ENCODE measurements around the gene MRPS22.
"Not testable (repeated sequence)": the region's sequence is repeated elsewhere in the genome, so short reads cannot be mapped to it uniquely, and the experiment has no call there.

The MRPS22 gene

GRCh38 chr3:139342054-139342453 is 1.8 kb upstream of the MRPS22 start:
- DNase-seq, result no peak

- no peak for DNase-seq
Observed at GRCh38 chr3:139346771-139347170, 3.0 kb downstream of the MRPS22 start.

GRCh38 chr3:139353920-139354556 is 10.2 kb downstream of the MRPS22 start:
- peak; percentile 26 for DNase-seq

DNA sequence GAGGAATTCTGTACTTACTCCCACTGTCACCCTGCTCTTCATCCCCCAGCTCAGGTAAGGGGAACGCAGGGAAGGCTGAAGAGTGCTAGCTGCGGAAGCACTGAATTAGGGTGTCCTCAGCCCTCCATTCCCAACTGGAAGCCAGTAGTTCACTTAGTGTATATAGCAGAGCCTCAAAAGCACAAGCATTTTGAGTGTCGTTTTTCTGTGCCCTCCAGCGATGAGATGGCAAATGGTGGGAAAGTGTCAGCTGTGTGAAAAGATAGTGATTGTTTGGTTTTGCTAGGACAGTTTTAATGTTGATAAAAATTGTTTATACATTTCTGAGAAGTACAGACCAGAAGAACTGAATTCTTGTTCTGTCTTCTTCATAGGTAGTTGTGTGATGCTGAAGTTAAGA is 10.8 kb downstream of the MRPS22 start:
- no peak for DNase-seq

- no peak for DNase-seq
Observed at GRCh38 chr3:139355476-139355875, 11.7 kb downstream of the MRPS22 start.

DNA sequence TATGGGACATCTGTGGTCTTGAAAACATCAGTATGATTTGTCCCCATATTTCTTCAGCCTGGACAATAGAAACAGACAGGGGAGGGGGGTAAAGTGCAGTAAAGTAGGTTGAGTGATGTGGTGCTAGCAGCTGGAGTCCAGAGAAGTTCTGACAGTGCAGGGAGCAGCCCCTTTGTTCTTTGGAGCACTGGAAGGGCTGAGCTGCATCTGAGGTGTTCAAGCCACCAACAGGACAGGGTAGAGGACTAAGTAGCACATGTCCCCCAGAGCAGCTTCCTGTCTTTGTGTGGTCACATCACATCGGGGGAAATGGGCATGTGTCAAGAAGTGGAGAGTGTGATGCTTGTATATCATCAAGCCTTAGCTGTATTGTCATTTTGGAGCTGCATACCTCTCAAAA is 12.1 kb downstream of the MRPS22 start:
- DNase-seq, result no peak

DNA sequence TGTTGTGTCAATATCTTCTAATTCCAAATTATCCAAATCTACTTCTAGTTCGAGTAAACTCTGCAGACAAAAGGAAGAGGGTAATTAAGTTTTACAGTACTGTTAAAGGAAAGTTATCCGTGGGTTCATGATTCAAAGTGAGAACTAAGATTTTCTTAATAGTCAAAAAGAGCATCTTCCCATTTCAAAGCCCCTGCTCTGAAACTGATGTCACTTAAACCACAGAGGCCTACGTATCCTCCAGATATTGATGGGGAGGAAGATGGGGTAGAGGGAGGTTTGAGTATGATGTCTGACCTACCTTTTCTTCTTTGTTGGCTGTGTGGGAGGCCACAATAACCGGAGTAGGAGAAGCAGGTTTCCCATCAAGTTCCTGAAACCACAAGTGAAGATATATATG is 14.1 kb downstream of the MRPS22 start:
- DNase-seq, result no peak

DNA sequence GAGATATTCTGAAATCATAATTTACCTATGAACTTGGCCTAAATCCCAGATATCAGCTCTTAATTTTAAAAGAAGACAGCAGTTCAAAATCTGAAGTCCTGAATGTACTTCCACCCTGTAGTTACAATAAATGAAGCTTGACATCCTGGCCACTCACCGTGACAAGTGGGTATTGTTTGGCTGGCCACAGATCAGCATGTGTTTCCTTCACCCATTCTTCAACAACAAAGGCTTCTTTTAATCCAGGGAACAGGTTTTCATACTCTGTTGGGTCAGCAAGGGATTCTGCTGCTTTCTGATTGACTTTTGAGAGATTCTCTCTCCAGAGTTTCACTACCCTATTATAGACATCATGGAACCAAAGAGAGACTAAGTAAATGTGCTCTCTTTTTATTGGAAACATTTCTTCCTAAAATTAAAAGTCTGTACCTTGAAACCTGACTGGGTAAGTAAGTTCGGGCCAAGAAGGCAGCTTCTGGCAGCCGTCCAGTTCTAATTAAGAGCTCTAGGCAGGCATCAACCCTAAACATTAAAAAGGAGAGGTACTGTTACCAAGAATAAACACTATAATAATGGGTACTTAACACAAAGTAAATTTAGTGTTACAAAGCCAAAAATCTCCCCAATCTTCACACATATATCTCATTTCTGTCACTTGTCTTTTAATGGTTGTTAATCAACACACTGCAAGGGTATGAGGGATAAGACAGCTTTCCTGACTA is 15.2 kb downstream of the MRPS22 start:
- DNase-seq, result no peak

GRCh38 chr3:139361276-139361675 is 17.5 kb downstream of the MRPS22 start:
- DNase-seq, result no peak

DNA sequence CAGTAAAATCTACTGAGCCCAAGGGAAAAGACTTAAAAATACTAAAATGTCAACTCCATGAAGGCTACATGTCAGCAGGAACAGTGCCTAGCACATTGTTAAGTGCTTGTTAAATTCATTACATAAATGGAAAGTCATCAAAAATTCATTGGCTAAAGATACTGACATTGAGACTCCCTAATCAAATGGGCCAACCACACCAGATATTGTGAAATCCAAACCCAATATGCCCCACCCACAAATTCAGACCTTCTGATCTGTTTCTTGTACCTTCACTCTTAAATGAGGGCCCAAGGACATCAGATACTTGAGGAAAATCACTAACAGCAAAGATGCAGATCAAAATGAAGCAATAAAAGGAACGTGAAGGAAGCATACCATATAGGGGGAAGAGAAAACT is 20.7 kb downstream of the MRPS22 start:
- DNase-seq, result no peak

- no peak for DNase-seq
Observed at GRCh38 chr3:139374099-139374498, 30.3 kb downstream of the MRPS22 start.

DNA sequence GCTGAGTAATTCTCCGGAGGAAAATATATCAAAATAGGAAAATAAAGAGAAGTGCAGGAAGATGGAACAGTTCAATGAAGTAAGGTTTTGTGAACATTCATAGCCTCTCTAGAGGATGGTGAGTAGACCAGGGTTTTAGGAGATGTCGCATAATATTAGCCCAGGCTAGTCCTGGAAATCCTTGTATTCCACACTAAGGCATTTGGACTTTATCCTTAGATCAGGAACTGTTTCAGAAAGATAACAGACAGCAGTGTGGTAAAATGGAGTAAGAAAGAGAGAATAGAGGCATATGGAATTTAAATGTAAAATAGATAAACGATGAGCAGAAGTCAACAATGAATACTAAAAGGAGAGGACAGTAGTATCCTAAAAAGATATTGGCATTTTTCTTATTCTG is 33.6 kb downstream of the MRPS22 start:
- DNase-seq, result no peak

DNA sequence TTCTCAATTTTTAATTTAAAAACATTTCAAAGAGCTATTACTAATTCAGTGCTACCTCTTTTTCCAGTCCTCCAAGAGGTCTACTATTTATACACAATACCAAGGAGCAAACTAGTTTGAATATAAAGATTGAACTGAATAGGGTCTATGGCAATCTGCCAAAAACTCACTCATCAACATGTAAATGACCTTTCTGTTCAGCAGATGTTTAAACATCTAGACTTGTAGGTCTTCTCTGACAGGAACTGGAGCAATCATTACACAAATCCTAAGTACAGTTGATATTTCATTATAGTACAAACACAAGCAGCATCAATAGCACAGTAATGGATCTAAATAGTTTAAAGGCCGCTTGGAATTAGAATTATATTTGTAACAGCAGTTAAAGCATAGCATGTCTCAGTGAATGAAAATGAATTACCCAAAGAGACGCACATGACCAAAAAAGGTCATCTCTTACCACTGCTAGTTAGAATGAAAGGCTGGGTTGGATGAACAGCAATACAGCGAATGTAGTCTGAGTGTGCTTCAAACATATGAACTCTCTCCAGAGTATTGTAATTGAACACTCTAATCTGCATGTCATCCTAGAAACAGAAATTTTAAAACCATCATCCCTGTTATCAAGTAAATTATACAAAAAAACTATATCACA is 34.9 kb downstream of the MRPS22 start:
- DNase-seq, result no peak

GRCh38 chr3:139380575-139380974 is 36.8 kb downstream of the MRPS22 start:
- DNase-seq, result no peak

GRCh38 chr3:139382291-139382690 is 38.5 kb downstream of the MRPS22 start:
- DNase-seq, result not testable (repeated sequence)

- DNase-seq, result no peak
Observed at GRCh38 chr3:139388077-139388476, 44.3 kb downstream of the MRPS22 start.

GRCh38 chr3:139388821-139389551 is 45.2 kb downstream of the MRPS22 start:
- no peak for DNase-seq

DNA sequence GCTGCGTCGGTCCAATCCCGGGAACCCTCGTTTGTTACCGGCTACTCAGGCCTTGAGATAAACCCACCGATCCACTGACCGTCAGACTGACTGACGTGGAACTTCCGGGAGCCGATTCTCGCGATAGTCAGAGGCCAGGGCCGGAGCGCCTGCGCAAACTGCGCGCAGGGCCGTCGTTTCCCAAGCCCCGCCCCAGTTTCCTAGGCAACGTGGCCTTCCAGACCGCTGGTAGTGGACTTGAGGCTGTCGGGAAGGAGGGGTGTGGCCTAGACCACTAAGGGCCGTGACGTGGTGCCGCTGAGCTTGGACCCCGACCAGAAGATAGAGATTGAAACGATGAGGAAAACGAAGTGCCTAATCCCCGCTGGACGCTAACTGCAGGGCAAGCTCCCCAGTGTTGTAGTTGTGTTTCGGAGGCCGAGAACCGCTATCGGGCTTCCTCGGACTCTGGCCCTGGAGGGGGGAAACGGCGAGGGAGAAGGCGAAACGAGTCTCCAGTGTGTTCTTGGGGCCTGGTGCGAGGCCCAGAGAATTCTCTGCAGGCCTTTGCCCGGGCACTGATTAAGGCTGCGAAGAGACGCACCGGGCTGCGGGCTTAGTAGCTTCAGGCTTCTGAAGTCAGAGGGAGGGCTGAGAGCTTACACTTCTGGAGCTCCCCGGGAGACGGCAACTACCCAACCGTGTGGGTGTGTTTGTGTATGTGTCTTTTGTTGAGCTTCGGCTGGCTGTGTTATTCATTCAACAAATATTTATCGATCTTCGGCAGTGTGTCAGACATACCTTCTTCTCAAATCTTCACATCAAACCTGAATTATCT is 45.9 kb downstream of the MRPS22 start, which contains the start of gene COPB2:
Gene COPB2, minus strand, starts transcription at position 96 of the 817 bp plus-strand sequence. CDS start 97 bp downstream, outside the sequence.
- peak; percentile 99 for DNase-seq

DNA sequence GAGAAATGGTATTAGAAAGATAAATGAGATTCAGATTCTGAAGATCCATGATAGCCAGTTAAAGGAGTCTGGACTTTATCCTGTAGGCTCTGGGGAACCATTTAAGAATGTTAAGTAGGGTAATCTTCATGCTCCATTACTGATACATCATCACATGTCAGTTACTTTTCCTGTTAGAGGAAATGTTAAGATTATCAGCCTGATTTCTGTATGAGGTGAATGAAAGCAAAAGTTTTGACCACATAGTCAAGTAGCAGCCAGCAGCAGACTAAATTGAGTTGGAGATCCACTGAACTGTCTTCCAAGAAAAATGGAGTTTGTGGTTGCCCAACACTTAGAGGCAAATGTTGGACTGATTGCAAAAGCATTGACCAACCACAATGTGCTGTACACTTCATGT is 50.3 kb downstream of the MRPS22 start:
- no peak for DNase-seq

DNA sequence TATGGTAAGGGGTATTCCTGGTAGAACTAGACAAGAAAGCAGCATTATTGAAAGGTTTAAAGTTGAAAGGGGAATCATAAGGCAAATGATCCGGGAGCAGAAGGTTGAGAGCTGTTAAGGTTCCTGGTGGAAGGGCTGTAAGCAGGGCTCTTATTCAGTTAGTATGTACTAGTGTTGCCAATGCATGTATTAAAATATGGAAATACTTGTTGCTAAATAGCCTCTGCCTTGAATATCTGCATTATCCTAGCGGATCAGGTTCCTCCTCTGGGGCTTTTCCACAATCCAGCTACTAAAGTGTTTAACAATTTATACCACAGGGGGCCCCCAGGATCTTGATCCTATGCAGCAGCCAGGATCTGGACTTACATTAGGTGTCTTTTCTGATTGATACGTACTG is 52.9 kb downstream of the MRPS22 start:
- DNase-seq, result no peak

DNA sequence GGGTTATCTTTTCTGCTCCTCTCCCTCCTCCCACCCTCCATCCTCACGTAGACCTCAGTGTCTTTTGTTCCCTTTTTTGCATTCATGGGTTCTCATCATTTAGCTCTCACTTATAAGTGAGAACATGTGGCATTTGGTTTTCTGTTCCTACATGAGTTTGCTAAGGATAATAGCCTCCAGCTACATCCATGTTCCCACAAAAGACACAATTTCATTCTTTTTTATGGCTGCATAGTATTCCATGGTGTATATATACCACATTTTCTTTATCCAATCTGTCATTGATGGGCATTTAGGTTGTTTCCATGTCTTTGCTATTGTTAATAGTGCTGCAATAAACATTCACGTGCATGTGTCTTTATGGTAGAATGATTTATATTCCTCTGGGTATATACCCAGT is 57.3 kb downstream of the MRPS22 start:
- DNase-seq, result not testable (repeated sequence)

Measured in amniotic stem cell (primary cell).